Memory B cell (primary cell): ENCODE measurements around the gene SWAP70.

Experiments used
- ATAC-seq: fragments of 150-1000 bp; cut with Tn5 transposase; 2 replicates; pipeline ENCODE4 v1.10.0; 2021; ENCODE audit warnings: low read depth, mild to moderate bottlenecking, moderate library complexity
- DNase-seq, 2 donors: peaks; one replicate each; pipeline ENCODE4 v3.0.0; 2022; ENCODE audit warnings: low spot score in 2 of 2
- H3K27ac Mint-ChIP-seq: one replicate; pipeline ENCODE4 v1.8.0; 2022; ENCODE audit warnings: mild to moderate bottlenecking, moderate library complexity, mixed read lengths
- H3K27me3 Mint-ChIP-seq: one replicate; pipeline ENCODE4 v1.8.0; 2022; ENCODE audit warnings: mixed read lengths
- H3K36me3 Mint-ChIP-seq: one replicate; pipeline ENCODE4 v1.8.0; 2022; ENCODE audit warnings: mild to moderate bottlenecking, mixed read lengths
- H3K4me1 Mint-ChIP-seq: one replicate; pipeline ENCODE4 v1.8.0; 2022; ENCODE audit warnings: mixed read lengths
- H3K4me3 Mint-ChIP-seq: one replicate; pipeline ENCODE4 v1.8.0; 2022; ENCODE audit warnings: mild to moderate bottlenecking, moderate library complexity, mixed read lengths
- H3K9me3 Mint-ChIP-seq: one replicate; pipeline ENCODE4 v1.8.0; 2022; ENCODE audit warnings: mixed read lengths

Gene SWAP70

GRCh38 chr11:9748361-9748970 is 84.6 kb downstream of the SWAP70 start:
- ATAC-seq: peak; percentile 63
- no peaks in the 10 kb centered on the region for H3K9me3 Mint-ChIP-seq
- peak overlapping the region; percentile 92 for H3K27ac Mint-ChIP-seq
- DNase-seq: peak in 1 of 2 donors; percentile 69
- peaks cover 41% of the 10 kb centered on the region for H3K4me1 Mint-ChIP-seq
- H3K36me3 Mint-ChIP-seq: peaks cover 29% of the 10 kb centered on the region
- H3K4me3 Mint-ChIP-seq: peak overlapping the region; percentile 55
- no peaks in the 10 kb centered on the region for H3K27me3 Mint-ChIP-seq

GRCh38 chr11:9750551-9750950 is 86.7 kb downstream of the SWAP70 start:
- H3K27me3 Mint-ChIP-seq: no peaks in the 10 kb centered on the region
- no peak for ATAC-seq
- H3K9me3 Mint-ChIP-seq: no peaks in the 10 kb centered on the region
- no peak for DNase-seq
- H3K36me3 Mint-ChIP-seq: peaks cover 27% of the 10 kb centered on the region
- peak overlapping the region; percentile 60 for H3K27ac Mint-ChIP-seq
- peaks cover 45% of the 10 kb centered on the region for H3K4me1 Mint-ChIP-seq
- no peak overlapping the region for H3K4me3 Mint-ChIP-seq

- peak overlapping the region; percentile 75 for H3K27ac Mint-ChIP-seq
- ATAC-seq: no peak
- DNase-seq: no peak
These were observed 88.2 kb downstream of the SWAP70 start for GRCh38 chr11:9752091-9752490.

GRCh38 chr11:9753021-9753420 is 89.1 kb downstream of the SWAP70 start:
- Mint-ChIP-seq H3K27me3 (no peaks in the 10 kb centered on the region), H3K27ac (peak overlapping the region; percentile 99), H3K9me3 (no peaks in the 10 kb centered on the region), H3K4me1 (peaks cover 40% of the 10 kb centered on the region), H3K4me3 (no peak overlapping the region), H3K36me3 (peaks cover 19% of the 10 kb centered on the region)
- DNase-seq (no peak), ATAC-seq (no peak)

More at GRCh38 chr11:9752091-9752490, 88.2 kb downstream of the SWAP70 start:
- Mint-ChIP-seq H3K4me1 (peaks cover 44% of the 10 kb centered on the region), H3K9me3 (no peaks in the 10 kb centered on the region), H3K4me3 (no peak overlapping the region), H3K27me3 (no peaks in the 10 kb centered on the region), H3K36me3 (peaks cover 24% of the 10 kb centered on the region)

- Mint-ChIP-seq H3K4me1 (peaks cover 38% of the 10 kb centered on the region), H3K4me3 (peak overlapping the region; percentile 12), H3K27ac (peak overlapping the region; percentile 99), H3K27me3 (no peaks in the 10 kb centered on the region), H3K9me3 (no peaks in the 10 kb centered on the region), H3K36me3 (peaks cover 10% of the 10 kb centered on the region)
- ATAC-seq (no peak), DNase-seq (no peak)
These were observed 90.2 kb downstream of the SWAP70 start for GRCh38 chr11:9754010-9754471.

GRCh38 chr11:9755561-9756185 is 91.8 kb downstream of the SWAP70 start:
- Mint-ChIP-seq H3K4me1 (peaks cover 46% of the 10 kb centered on the region), H3K36me3 (peaks cover 2% of the 10 kb centered on the region), H3K27ac (peak overlapping the region; percentile 99), H3K9me3 (no peaks in the 10 kb centered on the region), H3K4me3 (peak overlapping the region; percentile 49), H3K27me3 (no peaks in the 10 kb centered on the region)
- DNase-seq (no peak), ATAC-seq (no peak)

GRCh38 chr11:9756461-9756860 is 92.6 kb downstream of the SWAP70 start:
- peak; percentile 27 for ATAC-seq
- peak in 1 of 2 donors; percentile 54 for DNase-seq
- H3K27ac Mint-ChIP-seq: peak overlapping the region; percentile 99

GRCh38 chr11:9756878-9757277 is 93.0 kb downstream of the SWAP70 start:
- H3K4me1 Mint-ChIP-seq: peaks cover 51% of the 10 kb centered on the region
- no peaks in the 10 kb centered on the region for H3K27me3 Mint-ChIP-seq
- no peak for DNase-seq
- H3K36me3 Mint-ChIP-seq: peaks cover under 1% of the 10 kb centered on the region
- ATAC-seq: peak; percentile 3
- peak overlapping the region; percentile 99 for H3K27ac Mint-ChIP-seq
- H3K4me3 Mint-ChIP-seq: peak overlapping the region; percentile 49
- no peaks in the 10 kb centered on the region for H3K9me3 Mint-ChIP-seq

More at GRCh38 chr11:9756461-9756860, 92.6 kb downstream of the SWAP70 start:
- no peaks in the 10 kb centered on the region for H3K9me3 Mint-ChIP-seq
- peaks cover 48% of the 10 kb centered on the region for H3K4me1 Mint-ChIP-seq
- peak overlapping the region; percentile 49 for H3K4me3 Mint-ChIP-seq
- no peaks in the 10 kb centered on the region for H3K36me3 Mint-ChIP-seq
- H3K27me3 Mint-ChIP-seq: no peaks in the 10 kb centered on the region

GRCh38 chr11:9757809-9758636 is 94.1 kb downstream of the SWAP70 start:
- peak overlapping the region; percentile 87 for H3K4me3 Mint-ChIP-seq
- peak; percentile 93 to 96 for DNase-seq
- H3K36me3 Mint-ChIP-seq: peaks cover 3% of the 10 kb centered on the region
- ATAC-seq: peak; percentile 76
- H3K27ac Mint-ChIP-seq: peak overlapping the region; percentile 99
- no peaks in the 10 kb centered on the region for H3K27me3 Mint-ChIP-seq
- H3K9me3 Mint-ChIP-seq: no peaks in the 10 kb centered on the region
- H3K4me1 Mint-ChIP-seq: peaks cover 60% of the 10 kb centered on the region

- peak; percentile 7 for ATAC-seq
- Mint-ChIP-seq H3K4me1 (peaks cover 59% of the 10 kb centered on the region), H3K9me3 (no peaks in the 10 kb centered on the region), H3K27ac (peak overlapping the region; percentile 94), H3K27me3 (no peaks in the 10 kb centered on the region), H3K4me3 (peak overlapping the region; percentile 91), H3K36me3 (peaks cover 3% of the 10 kb centered on the region)
- peak; percentile 41 to 53 for DNase-seq
These were observed 95.0 kb downstream of the SWAP70 start for GRCh38 chr11:9758637-9759518.

- Mint-ChIP-seq H3K27ac (peak overlapping the region; percentile 94), H3K9me3 (no peaks in the 10 kb centered on the region), H3K27me3 (no peaks in the 10 kb centered on the region), H3K4me3 (peak overlapping the region; percentile 91), H3K4me1 (peaks cover 56% of the 10 kb centered on the region), H3K36me3 (peaks cover 5% of the 10 kb centered on the region)
- ATAC-seq (peak; percentile 54), DNase-seq (peak in 1 of 2 donors; percentile 56)
These were observed 95.8 kb downstream of the SWAP70 start for GRCh38 chr11:9759519-9760192.

GRCh38 chr11:9760193-9760575 is 96.3 kb downstream of the SWAP70 start:
- H3K27me3 Mint-ChIP-seq: no peaks in the 10 kb centered on the region
- no peaks in the 10 kb centered on the region for H3K9me3 Mint-ChIP-seq
- H3K27ac Mint-ChIP-seq: peak overlapping the region; percentile 94
- peaks cover 58% of the 10 kb centered on the region for H3K4me1 Mint-ChIP-seq
- DNase-seq (no peak), ATAC-seq (no peak)
- peaks cover 6% of the 10 kb centered on the region for H3K36me3 Mint-ChIP-seq
- no peak overlapping the region for H3K4me3 Mint-ChIP-seq

GRCh38 chr11:9761441-9761945 is 97.6 kb downstream of the SWAP70 start:
- ATAC-seq: no peak
- no peak overlapping the region for H3K4me3 Mint-ChIP-seq

More at GRCh38 chr11:9761441-9761945, 97.6 kb downstream of the SWAP70 start:
- peaks cover 51% of the 10 kb centered on the region for H3K4me1 Mint-ChIP-seq
- H3K9me3 Mint-ChIP-seq: no peaks in the 10 kb centered on the region
- H3K27ac Mint-ChIP-seq: no peak overlapping the region
- DNase-seq: no peak
- H3K36me3 Mint-ChIP-seq: peaks cover 6% of the 10 kb centered on the region
- H3K27me3 Mint-ChIP-seq: no peaks in the 10 kb centered on the region
